Measurements from ENCODE around the gene FAM162A.

DNA sequence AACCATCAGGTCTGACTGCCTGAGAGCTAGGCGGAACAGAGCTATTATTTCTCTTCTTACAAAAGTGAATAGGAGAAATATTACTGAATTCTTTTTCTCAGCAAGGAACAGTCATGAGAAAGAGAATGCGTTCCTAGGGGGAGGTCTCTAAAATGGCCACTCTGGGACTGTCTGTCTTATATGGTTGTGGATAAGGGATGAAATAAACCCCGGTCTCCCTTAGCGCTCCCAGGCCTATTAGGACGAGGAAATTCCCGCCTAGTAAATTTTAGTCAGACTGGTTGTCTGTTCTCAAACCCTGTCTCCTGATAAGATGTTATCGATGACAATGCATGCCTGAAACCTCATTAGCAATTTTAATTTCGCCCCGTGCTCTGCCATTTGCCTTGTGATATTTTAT is 52.0 kb downstream of the FAM162A start:
- TF ChIP-seq ZNF561 (tag by site-specific recombination; IDR thresholded peaks at IDR 0.05; ENCODE audit: borderline replicate concordance), result no peak
- no peak for TF ChIP-seq YY1 (tag by site-specific recombination; IDR thresholded peaks at IDR 0.05)
- no peak for TF ChIP-seq ZNF274 (IDR thresholded peaks at IDR 0.05; ENCODE audit: low read length)
- no peak for TF ChIP-seq ZNF274 (tag by site-specific recombination; IDR thresholded peaks at IDR 0.05; ENCODE audit: borderline replicate concordance)
- no peak for TF ChIP-seq ZNF239 (tag by site-specific recombination; IDR thresholded peaks at IDR 0.05)
- TF ChIP-seq ZNF510 (tag by site-specific recombination; IDR thresholded peaks at IDR 0.05; ENCODE audit: insufficient replicate concordance), result no peak
- no peak for TF ChIP-seq ZNF768 (tag by site-specific recombination; IDR thresholded peaks at IDR 0.05)
- TF ChIP-seq, protein P1, sequence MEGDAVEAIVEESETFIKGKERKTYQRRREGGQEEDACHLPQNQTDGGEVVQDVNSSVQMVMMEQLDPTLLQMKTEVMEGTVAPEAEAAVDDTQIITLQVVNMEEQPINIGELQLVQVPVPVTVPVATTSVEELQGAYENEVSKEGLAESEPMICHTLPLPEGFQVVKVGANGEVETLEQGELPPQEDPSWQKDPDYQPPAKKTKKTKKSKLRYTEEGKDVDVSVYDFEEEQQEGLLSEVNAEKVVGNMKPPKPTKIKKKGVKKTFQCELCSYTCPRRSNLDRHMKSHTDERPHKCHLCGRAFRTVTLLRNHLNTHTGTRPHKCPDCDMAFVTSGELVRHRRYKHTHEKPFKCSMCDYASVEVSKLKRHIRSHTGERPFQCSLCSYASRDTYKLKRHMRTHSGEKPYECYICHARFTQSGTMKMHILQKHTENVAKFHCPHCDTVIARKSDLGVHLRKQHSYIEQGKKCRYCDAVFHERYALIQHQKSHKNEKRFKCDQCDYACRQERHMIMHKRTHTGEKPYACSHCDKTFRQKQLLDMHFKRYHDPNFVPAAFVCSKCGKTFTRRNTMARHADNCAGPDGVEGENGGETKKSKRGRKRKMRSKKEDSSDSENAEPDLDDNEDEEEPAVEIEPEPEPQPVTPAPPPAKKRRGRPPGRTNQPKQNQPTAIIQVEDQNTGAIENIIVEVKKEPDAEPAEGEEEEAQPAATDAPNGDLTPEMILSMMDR (tag by site-specific recombination; IDR thresholded peaks at IDR 0.05), result no peak
- no peak for TF ChIP-seq GLI2 (tag by site-specific recombination; IDR thresholded peaks at IDR 0.05; ENCODE audit: borderline replicate concordance, low read depth)
- TF ChIP-seq ZNF10 (tag by site-specific recombination; IDR thresholded peaks at IDR 0.05), result no peak
